ENCODE data around the gene KPNB1. TPM values are rescaled to one million over a fixed set of nuclear protein-coding genes. Genes with fewer than 3 reads are reported as not detected.

KPNB1 gene
- total RNA-seq, 1 donor from 2014 or later, result 350 TPM

GRCh38 chr17:47695429-47696376 is 46.0 kb downstream of the KPNB1 start:
- peaks cover 6% of the 10 kb centered on the region for H3K27me3 Mint-ChIP-seq (ENCODE audit: unreplicated experiment)
- DNase-seq, result no peak
- peak overlapping the region; percentile 99 for H3K4me3 Mint-ChIP-seq (ENCODE audit: unreplicated experiment)
- H3K9me3 Mint-ChIP-seq (ENCODE audit: unreplicated experiment), result peaks cover 7% of the 10 kb centered on the region
- H3K27ac Mint-ChIP-seq (ENCODE audit: unreplicated experiment), result no peak overlapping the region
- peaks cover 19% of the 10 kb centered on the region for H3K4me1 Mint-ChIP-seq (ENCODE audit: low read depth, unreplicated experiment)
- no peaks in the 10 kb centered on the region for H3K36me3 Mint-ChIP-seq (ENCODE audit: unreplicated experiment)
- no peak for TF ChIP-seq CTCF (IDR thresholded peaks at IDR 0.05; ENCODE audit: partially characterized antibody, unreplicated experiment)

- Mint-ChIP-seq H3K27ac (ENCODE audit: unreplicated experiment) (no peak overlapping the region), H3K36me3 (ENCODE audit: unreplicated experiment) (no peaks in the 10 kb centered on the region), H3K4me3 (ENCODE audit: unreplicated experiment) (peak overlapping the region; percentile 52), H3K27me3 (ENCODE audit: unreplicated experiment) (peaks cover 7% of the 10 kb centered on the region), H3K9me3 (ENCODE audit: unreplicated experiment) (peaks cover 7% of the 10 kb centered on the region), H3K4me1 (ENCODE audit: low read depth, unreplicated experiment) (peaks cover 20% of the 10 kb centered on the region)
- DNase-seq, result no peak
- no peak for TF ChIP-seq CTCF (IDR thresholded peaks at IDR 0.05; ENCODE audit: partially characterized antibody, unreplicated experiment)
Observed at GRCh38 chr17:47696717-47697642, 47.3 kb downstream of the KPNB1 start.

- H3K4me3 Mint-ChIP-seq (ENCODE audit: unreplicated experiment), result no peak overlapping the region
- DNase-seq, result no peak
- no peak for TF ChIP-seq CTCF (IDR thresholded peaks at IDR 0.05; ENCODE audit: partially characterized antibody, unreplicated experiment)
- peaks cover 13% of the 10 kb centered on the region for H3K4me1 Mint-ChIP-seq (ENCODE audit: low read depth, unreplicated experiment)
- H3K36me3 Mint-ChIP-seq (ENCODE audit: unreplicated experiment), result no peaks in the 10 kb centered on the region
- H3K9me3 Mint-ChIP-seq (ENCODE audit: unreplicated experiment), result peaks cover 7% of the 10 kb centered on the region
- no peak overlapping the region for H3K27ac Mint-ChIP-seq (ENCODE audit: unreplicated experiment)
- H3K27me3 Mint-ChIP-seq (ENCODE audit: unreplicated experiment), result peaks cover 7% of the 10 kb centered on the region
Observed at GRCh38 chr17:47697906-47698711, 48.4 kb downstream of the KPNB1 start.

GRCh38 chr17:47698749-47699535 is 49.2 kb downstream of the KPNB1 start:
- DNase-seq, result peak; percentile 88
- Mint-ChIP-seq H3K36me3 (ENCODE audit: unreplicated experiment) (no peaks in the 10 kb centered on the region), H3K9me3 (ENCODE audit: unreplicated experiment) (peaks cover 4% of the 10 kb centered on the region), H3K4me1 (ENCODE audit: low read depth, unreplicated experiment) (peaks cover 9% of the 10 kb centered on the region), H3K4me3 (ENCODE audit: unreplicated experiment) (no peak overlapping the region), H3K27ac (ENCODE audit: unreplicated experiment) (no peak overlapping the region), H3K27me3 (ENCODE audit: unreplicated experiment) (peaks cover 5% of the 10 kb centered on the region)
- TF ChIP-seq CTCF (IDR thresholded peaks at IDR 0.05; ENCODE audit: partially characterized antibody, unreplicated experiment), result peak; percentile 100

Measured in glutamatergic neuron (in vitro differentiated cells).